Stimulated activated CD4-positive, alpha-beta T cell treated with anti-CD3 and anti-CD28 coated beads, Interleukin-12 subunit alpha, Interleukin-12 subunit beta, amount 100 ng/mL, for 24 hours (primary cell): ENCODE measurements around the gene ELMOD3.
A peak's percentile ranks its signal among the peaks of the same experiment; 100 is the strongest.
"Not testable (repeated sequence)": the region's sequence is repeated elsewhere in the genome, so short reads cannot be mapped to it uniquely, and the experiment has no call there.

Experiments used
- DNase-seq, 2 experiments: peaks; one replicate each; pipeline ENCODE4 v3.0.0-alpha.2; 2020; ENCODE audit warnings: low read depth in 2 of 2

The ELMOD3 gene

GRCh38 chr2:85329181-85329651 is 25.4 kb upstream of the ELMOD3 start:
- DNase-seq: no peak

GRCh38 chr2:85329701-85330100 is 24.9 kb upstream of the ELMOD3 start:
- not testable (repeated sequence) for DNase-seq

- DNase-seq: no peak
These were observed 23.5 kb upstream of the ELMOD3 start for GRCh38 chr2:85330839-85331636.

GRCh38 chr2:85333877-85334276 is 20.7 kb upstream of the ELMOD3 start:
- not testable (repeated sequence) for DNase-seq

- DNase-seq: no peak
These were observed 19.6 kb upstream of the ELMOD3 start for GRCh38 chr2:85334928-85335327.

- DNase-seq: no peak
These were observed 14.3 kb upstream of the ELMOD3 start for GRCh38 chr2:85340034-85340892.

GRCh38 chr2:85341269-85342029 is 13.1 kb upstream of the ELMOD3 start:
- DNase-seq: no peak

- no peak for DNase-seq
These were observed 12.4 kb upstream of the ELMOD3 start for GRCh38 chr2:85342156-85342555.

GRCh38 chr2:85343207-85343895 is 11.2 kb upstream of the ELMOD3 start:
- DNase-seq: not testable (repeated sequence)

GRCh38 chr2:85344356-85344954 is 10.1 kb upstream of the ELMOD3 start:
- DNase-seq: no peak

GRCh38 chr2:85347599-85347998 is 7.0 kb upstream of the ELMOD3 start:
- no peak for DNase-seq

GRCh38 chr2:85353876-85354285 is 688 bp upstream of the ELMOD3 start:
- DNase-seq: peak in 1 of 2 experiments; percentile 8

GRCh38 chr2:85355073-85355410 is 473 bp downstream of the ELMOD3 start:
- no peak for DNase-seq

- DNase-seq: no peak
These were observed 952 bp downstream of the ELMOD3 start for GRCh38 chr2:85355521-85355920.

- no peak for DNase-seq
These were observed 1.6 kb downstream of the ELMOD3 start for GRCh38 chr2:85356186-85356585.

- no peak for DNase-seq
These were observed 3.2 kb downstream of the ELMOD3 start for GRCh38 chr2:85357736-85358135.

- not testable (repeated sequence) for DNase-seq
These were observed 8.3 kb downstream of the ELMOD3 start for GRCh38 chr2:85362653-85363387.

GRCh38 chr2:85367180-85367579 is 12.6 kb downstream of the ELMOD3 start:
- DNase-seq: no peak

GRCh38 chr2:85368921-85369320 is 14.4 kb downstream of the ELMOD3 start:
- DNase-seq: no peak

- DNase-seq: no peak
These were observed 14.9 kb downstream of the ELMOD3 start for GRCh38 chr2:85369500-85369899.
